Subcutaneous adipose tissue (tissue), 4 donors: ENCODE results near the gene ZSWIM5. TPM values are rescaled to one million over a fixed set of nuclear protein-coding genes. Genes with fewer than 3 reads are reported as not detected.

ENCODE experiments used
- CTCF ChIP-seq: fragments of 450-650 bp; IDR thresholded peaks from one replicate; pipeline ENCODE4 v1.5.1; 2016; ENCODE audit warnings: low read depth, mild to moderate bottlenecking, control low read depth, antibody characterized with exemption, moderate library complexity
- total RNA-seq, 4 donors: library from RNA; depleted of rRNA; stranded (reverse); fragments of >200 nt; gene quantifications; one replicate each; pipeline ENCODE4 v1.1.0, GENCODE V29; 2016

ZSWIM5 gene
- total RNA-seq, 4 donors from 2014 or later: 0.85 to 1.3 (median 1.0) TPM

DNA sequence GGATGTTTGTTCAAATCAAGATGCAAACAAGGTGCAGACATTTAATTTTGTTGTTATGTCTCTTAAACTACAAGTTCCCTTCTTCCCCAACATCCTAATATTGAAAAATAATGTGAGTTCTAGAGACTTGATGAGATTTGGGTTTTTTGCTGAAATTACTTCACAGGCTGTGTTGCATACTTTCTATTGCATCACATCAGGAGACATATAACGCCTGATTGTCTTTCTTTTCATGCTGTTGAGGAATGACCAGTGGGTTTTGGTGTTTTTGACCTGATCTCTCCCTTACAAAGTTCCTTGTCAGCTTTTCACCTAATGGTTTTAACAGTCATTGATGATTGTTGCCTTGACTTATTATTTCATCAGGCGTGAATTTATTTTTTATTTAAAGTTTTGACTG, 111.0 kb downstream of the ZSWIM5 start:
- TF ChIP-seq CTCF: no peak

GRCh38 chr1:45093334-45093733, 113.1 kb downstream of the ZSWIM5 start:
- TF ChIP-seq CTCF: no peak

DNA sequence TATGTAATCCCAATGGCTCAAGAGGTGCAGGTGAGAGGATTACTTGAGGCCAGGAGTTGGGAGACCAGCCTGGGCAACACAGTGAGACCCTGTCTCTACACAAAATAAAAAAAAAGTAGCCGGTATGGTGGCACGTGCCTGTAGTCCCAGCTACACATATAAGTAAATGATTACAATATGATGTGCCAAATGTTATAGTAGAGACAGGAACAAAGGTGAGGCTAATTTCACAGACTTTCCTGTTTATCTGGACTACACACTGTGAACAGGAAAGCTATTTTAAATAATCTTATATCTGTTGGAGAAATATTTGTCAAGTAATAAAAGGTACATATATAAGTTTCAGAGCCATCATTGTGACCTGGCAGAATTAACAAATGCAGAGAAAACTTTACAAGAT, 116.7 kb downstream of the ZSWIM5 start:
- no peak for TF ChIP-seq CTCF

DNA sequence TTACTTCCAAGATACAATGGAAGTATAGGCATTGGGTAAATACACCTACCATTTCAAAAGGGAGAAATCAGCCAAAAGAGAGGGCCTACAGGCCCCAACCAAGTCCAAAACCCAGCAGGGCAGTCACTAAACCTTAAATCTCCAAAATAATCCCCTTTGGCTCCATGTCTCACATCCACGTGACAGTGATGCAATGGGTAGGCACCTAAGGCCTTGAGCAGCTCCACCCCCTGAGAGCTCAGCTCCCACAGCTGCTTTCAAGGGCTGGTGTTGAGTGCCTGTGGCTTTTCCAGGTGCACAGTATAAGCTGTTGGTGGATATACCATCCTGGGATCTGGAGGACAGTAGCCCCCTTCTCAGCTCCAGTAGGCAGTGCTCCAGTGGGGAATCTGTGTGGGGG, 121.8 kb downstream of the ZSWIM5 start:
- TF ChIP-seq CTCF: no peak

GRCh38 chr1:45079533-45079932, 126.9 kb downstream of the ZSWIM5 start:
- TF ChIP-seq CTCF: no peak

GRCh38 chr1:45071567-45071966, 134.8 kb downstream of the ZSWIM5 start:
- no peak for TF ChIP-seq CTCF

DNA sequence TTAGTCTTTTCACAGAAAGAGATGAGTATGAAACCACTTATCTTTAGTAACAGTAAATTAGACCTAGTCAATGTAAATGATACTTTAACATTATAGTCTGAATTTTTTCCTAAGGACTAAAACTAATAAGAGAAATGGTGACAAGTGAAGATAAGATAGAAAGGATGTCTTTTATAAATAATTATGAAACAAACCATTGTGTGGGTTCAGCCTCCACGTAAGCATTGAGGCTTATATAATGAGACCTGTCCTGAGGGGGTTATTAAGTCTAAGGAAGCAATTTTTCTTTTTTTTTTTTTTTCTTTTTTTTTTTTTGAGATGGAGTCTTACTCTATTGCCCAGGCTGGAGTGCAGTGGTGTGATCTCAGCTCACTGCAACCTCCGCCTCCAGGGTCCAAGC, 138.6 kb downstream of the ZSWIM5 start:
- TF ChIP-seq CTCF: no peak
